ENCODE data around the gene TUBG1.

The TUBG1 gene

GRCh38 chr17:42609182-42609813, at the start of gene TUBG1, which contains the start of gene RETREG3:
Gene TUBG1 (plus strand): TSS chr17:42609683. CDS start chr17:42609738, 55 bp downstream.
Gene RETREG3 (minus strand): TSS chr17:42609374. CDS start chr17:42609324, 50 bp downstream.
- peak; percentile 99 for DNase-seq (ENCODE audit: low spot score)

GRCh38 chr17:42560246-42560645, 49.2 kb upstream of the TUBG1 start:
- no peak for DNase-seq (ENCODE audit: low spot score)

GRCh38 chr17:42561897-42562387, 47.5 kb upstream of the TUBG1 start, which contains the start of gene COASY:
Gene COASY (plus strand): TSS chr17:42562148. CDS start chr17:42562623, 475 bp downstream.
- peak; percentile 95 for DNase-seq (ENCODE audit: low spot score)

- no peak for DNase-seq (ENCODE audit: low spot score)
These were observed 46.9 kb upstream of the TUBG1 start for GRCh38 chr17:42562388-42563142.

- DNase-seq (ENCODE audit: low spot score) = no peak
These were observed 46.4 kb upstream of the TUBG1 start for GRCh38 chr17:42563143-42563509.

GRCh38 chr17:42563543-42563942, 45.9 kb upstream of the TUBG1 start:
- DNase-seq (ENCODE audit: low spot score) = no peak

- DNase-seq (ENCODE audit: low spot score) = no peak
These were observed 45.5 kb upstream of the TUBG1 start for GRCh38 chr17:42563950-42564349.

- no peak for DNase-seq (ENCODE audit: low spot score)
These were observed 44.5 kb upstream of the TUBG1 start for GRCh38 chr17:42564815-42565522.

- no peak for DNase-seq (ENCODE audit: low spot score)
These were observed 43.8 kb upstream of the TUBG1 start for GRCh38 chr17:42565523-42566214.

GRCh38 chr17:42566215-42566882, 43.1 kb upstream of the TUBG1 start:
- no peak for DNase-seq (ENCODE audit: low spot score)

- peak; percentile 92 for DNase-seq (ENCODE audit: low spot score)
These were observed 42.5 kb upstream of the TUBG1 start, which contains the start of gene MLX for GRCh38 chr17:42566883-42567573. Gene MLX (plus strand): TSS chr17:42567100. CDS start chr17:42567125, 25 bp downstream.

GRCh38 chr17:42568341-42569111, 41.0 kb upstream of the TUBG1 start:
- DNase-seq (ENCODE audit: low spot score) = no peak

- no peak for DNase-seq (ENCODE audit: low spot score)
These were observed 37.9 kb upstream of the TUBG1 start for GRCh38 chr17:42571435-42572225.

GRCh38 chr17:42573095-42573494, 36.4 kb upstream of the TUBG1 start:
- no peak for DNase-seq (ENCODE audit: low spot score)

- DNase-seq (ENCODE audit: low spot score) = no peak
These were observed 35.0 kb upstream of the TUBG1 start for GRCh38 chr17:42574463-42574862.

GRCh38 chr17:42577140-42577531, 32.3 kb upstream of the TUBG1 start:
- no peak for DNase-seq (ENCODE audit: low spot score)

GRCh38 chr17:42577532-42578281, 31.8 kb upstream of the TUBG1 start, which contains the start of gene PSMC3IP:
Gene PSMC3IP (minus strand): TSS chr17:42577729. CDS start chr17:42577686, 43 bp downstream.
- peak; percentile 94 for DNase-seq (ENCODE audit: low spot score)

- peak; percentile 69 for DNase-seq (ENCODE audit: low spot score)
These were observed 31.1 kb upstream of the TUBG1 start for GRCh38 chr17:42578282-42578869.
